HepG2 (cell line): Measurements from ENCODE around the gene ARL16. TPM values are rescaled to one million over a fixed set of nuclear protein-coding genes. Genes with fewer than 3 reads are reported as not detected.

Experiments used
- ADNP ChIP-seq: sonication (generic); formaldehyde crosslinking; IDR thresholded peaks from 2 replicates; pipeline ENCODE4 v1.4.0; 2020; ENCODE audit warnings: missing genetic modification reagents
- AGO2 ChIP-seq: fragments of 200-400 bp; formaldehyde crosslinking; optimal IDR thresholded peaks from 2 replicates; pipeline ENCODE3; 2017; ENCODE audit warnings: mild to moderate bottlenecking, low read depth, low read length, moderate library complexity
- CENPX ChIP-seq: sonication (generic); formaldehyde crosslinking; IDR thresholded peaks from 2 replicates; pipeline ENCODE4 v1.9.0; 2021; ENCODE audit warnings: mild to moderate bottlenecking, missing genetic modification reagents, moderate library complexity
- FIP1L1 ChIP-seq: fragments of 200-400 bp; formaldehyde crosslinking; IDR thresholded peaks from 2 replicates; pipeline ENCODE4 v1.6.1; 2018; ENCODE audit warnings: low read depth, mild to moderate bottlenecking, low read length, moderate library complexity, borderline replicate concordance; ENCODE audit not compliant: insufficient read depth
- FOSL2 ChIP-seq: sonication (generic); formaldehyde crosslinking; IDR thresholded peaks from 2 replicates; pipeline ENCODE4 v1.4.0; 2020; ENCODE audit warnings: missing genetic modification reagents
- HES4 ChIP-seq: sonication (generic); formaldehyde crosslinking; IDR thresholded peaks from 2 replicates; pipeline ENCODE4 v1.9.0; 2021; ENCODE audit warnings: mild to moderate bottlenecking, missing genetic modification reagents, borderline replicate concordance
- HINFP ChIP-seq: sonication (generic); formaldehyde crosslinking; IDR thresholded peaks from 2 replicates; pipeline ENCODE4 v1.4.0; 2020; ENCODE audit warnings: low read depth, mild to moderate bottlenecking, missing genetic modification reagents
- HMG20B ChIP-seq: conservative IDR thresholded peaks from 2 replicates; pipeline ENCODE4 v1.6.1; 2016; ENCODE audit warnings: missing genetic modification reagents, missing compliant biosample characterization
- MAZ ChIP-seq, 2 experiments: sonication (generic) in 1 of 2; formaldehyde crosslinking in 1 of 2; IDR thresholded peaks; 2 replicates each; pipeline versions ENCODE4 v1.5.0 to v1.6.1; 2012 to 2020; ENCODE audit warnings: low read depth in 2 of 2, mild to moderate bottlenecking in 2 of 2, borderline replicate concordance in 1 of 2, improper control_type of control experiment in 1 of 2, low read length in 1 of 2, missing genetic modification reagents in 1 of 2, moderate library complexity in 1 of 2
- PHF8 ChIP-seq: sonication (generic); formaldehyde crosslinking; IDR thresholded peaks from 2 replicates; pipeline ENCODE4 v1.5.0; 2020; ENCODE audit warnings: missing genetic modification reagents
- RBFOX2 ChIP-seq: fragments of 200-400 bp; formaldehyde crosslinking; IDR thresholded peaks from 2 replicates; pipeline ENCODE4 v1.6.1; 2017; ENCODE audit warnings: low read depth, mild to moderate bottlenecking, low read length
- SIN3B ChIP-seq: fragments of 150-350 bp; IDR thresholded peaks from 2 replicates; pipeline ENCODE4 v1.6.1; 2014; ENCODE audit warnings: low read length
- TSC22D2 ChIP-seq: sonication (generic); formaldehyde crosslinking; IDR thresholded peaks from 2 replicates; pipeline ENCODE4 v1.5.1; 2020; ENCODE audit warnings: missing genetic modification reagents, mild to moderate bottlenecking, borderline replicate concordance
- U2AF1 ChIP-seq: fragments of 200-400 bp; formaldehyde crosslinking; optimal IDR thresholded peaks from 2 replicates; pipeline ENCODE3; 2017; ENCODE audit warnings: mild to moderate bottlenecking, low read depth, low read length
- ZBTB1 ChIP-seq: sonication (generic); formaldehyde crosslinking; IDR thresholded peaks from 2 replicates; pipeline ENCODE4 v1.4.0; 2020; ENCODE audit warnings: missing genetic modification reagents, borderline replicate concordance
- ZFP1 ChIP-seq: IDR thresholded peaks from 2 replicates; pipeline ENCODE4 v1.6.1; 2016
- ZNF207 ChIP-seq: fragments of 450-650 bp; IDR thresholded peaks from 2 replicates; pipeline ENCODE4 v1.6.1; 2016; ENCODE audit warnings: antibody characterized with exemption, borderline replicate concordance
- ZNF274 ChIP-seq: sonication (generic); formaldehyde crosslinking; IDR thresholded peaks from 2 replicates; pipeline ENCODE4 v1.5.1; 2020; ENCODE audit warnings: mild to moderate bottlenecking, missing genetic modification reagents
- ZNF333 ChIP-seq: sonication (generic); formaldehyde crosslinking; IDR thresholded peaks from 2 replicates; pipeline ENCODE4 v1.4.0; 2020; ENCODE audit warnings: mild to moderate bottlenecking, missing genetic modification reagents, borderline replicate concordance
- ZNF350 ChIP-seq: sonication (generic); formaldehyde crosslinking; IDR thresholded peaks from 2 replicates; pipeline ENCODE4 v1.4.0; 2020; ENCODE audit warnings: mild to moderate bottlenecking, low read depth, missing genetic modification reagents, borderline replicate concordance
- ZNF607 ChIP-seq: sonication (generic); formaldehyde crosslinking; IDR thresholded peaks from 2 replicates; pipeline ENCODE4 v1.5.1; 2020; ENCODE audit warnings: missing genetic modification reagents, mild to moderate bottlenecking, borderline replicate concordance
- ZNF775 ChIP-seq: sonication (generic); formaldehyde crosslinking; IDR thresholded peaks from 2 replicates; pipeline ENCODE4 v1.4.0; 2020; ENCODE audit warnings: missing genetic modification reagents, mild to moderate bottlenecking, moderate library complexity, borderline replicate concordance
- ZNF777 ChIP-seq: sonication (generic); formaldehyde crosslinking; IDR thresholded peaks from 2 replicates; pipeline ENCODE4 v1.4.0; 2020; ENCODE audit warnings: missing genetic modification reagents
- polyA plus RNA-seq, 8 experiments: library from polyadenylated mRNA; depleted of rRNA in 3 of 8; stranded (reverse) in 7 of 8; unstranded in 1 of 8; fragments of >200 nt; fragmentation: Illumina TruSeq in 4 of 8; extraction: Trizol in 4 of 8; gene quantifications; 2 replicates each; pipeline versions ENCODE4 v1.2.1 to v1.2.3, GENCODE V29; 2011 to 2016; ENCODE audit warnings: low read depth in 4 of 8, missing spikeins in 1 of 8, mixed read lengths in 1 of 8; ENCODE audit not compliant: insufficient read depth in 1 of 8
- total RNA-seq, 5 experiments: library from RNA; depleted of rRNA; stranded (reverse); fragments of >200 nt; fragmentation: Illumina TruSeq; extraction: Trizol; gene quantifications; 2 replicates each; pipeline ENCODE4 v1.2.3, GENCODE V29; 2016; ENCODE audit warnings: low read depth in 1 of 5
- TF ChIP-seq, protein P1 (sequence below): sonication (generic); formaldehyde crosslinking; IDR thresholded peaks from 2 replicates; pipeline ENCODE4 v1.4.0; 2020; ENCODE audit warnings: low read depth, mild to moderate bottlenecking, missing genetic modification reagents
- TF ChIP-seq, protein P2 (sequence below): sonication (generic); formaldehyde crosslinking; IDR thresholded peaks from 2 replicates; pipeline ENCODE4 v1.8.0; 2022; ENCODE audit warnings: mild to moderate bottlenecking, missing genetic modification reagents, borderline replicate concordance

The ARL16 gene
- total and polyA plus RNA-seq, 2 of the 13 experiments (the other 11 are each of a cell fraction or from before 2014, with no cell fraction given) = 20.8 to 30.8 TPM

DNA sequence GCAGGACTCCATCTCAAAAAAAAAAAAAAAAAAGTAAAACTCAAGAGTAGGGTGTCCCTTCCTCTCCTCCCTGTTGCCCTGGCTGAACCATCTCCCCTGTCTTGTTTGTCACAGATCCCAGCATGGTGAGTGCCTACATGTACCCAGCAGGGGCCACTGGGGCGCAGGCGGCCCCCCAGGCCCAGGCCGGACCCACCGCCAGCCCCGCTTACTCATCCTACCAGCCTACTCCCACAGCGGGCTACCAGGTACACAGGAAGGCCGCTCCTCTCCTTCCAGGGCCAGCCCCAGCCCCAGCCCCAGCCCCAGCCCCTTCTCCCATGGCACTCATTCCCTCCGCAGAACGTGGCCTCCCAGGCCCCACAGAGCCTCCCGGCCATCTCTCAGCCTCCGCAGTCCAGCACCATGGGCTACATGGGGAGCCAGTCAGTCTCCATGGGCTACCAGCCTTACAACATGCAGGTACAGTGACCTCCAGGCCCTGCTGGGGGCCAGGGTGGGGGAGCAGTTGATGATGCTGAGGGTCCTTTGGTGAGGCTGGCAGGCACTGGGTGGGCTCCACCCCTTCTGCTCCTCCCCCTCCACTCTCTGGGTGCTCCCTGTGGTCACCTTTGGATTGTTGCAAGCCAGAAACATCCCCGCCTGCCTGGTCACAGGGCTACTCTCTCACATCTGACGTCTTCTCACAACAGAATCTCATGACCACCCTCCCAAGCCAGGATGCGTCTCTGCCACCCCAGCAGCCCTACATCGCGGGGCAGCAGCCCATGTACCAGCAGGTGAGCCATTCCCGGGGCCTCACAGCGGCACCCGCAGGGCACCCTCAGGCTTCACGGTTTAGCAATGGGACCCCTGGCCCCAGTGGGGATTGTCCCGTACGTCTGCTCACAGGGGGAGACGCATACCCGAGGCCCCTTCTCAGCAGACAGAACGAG is 17.0 kb upstream of the ARL16 start (continued):
- TF ChIP-seq HES4 (CRISPR knock-in tag) = no peak
- TF ChIP-seq RBFOX2 = 0 out of 2 replicates have a peak, but pooled peaks have one; percentile 62
- TF ChIP-seq ZNF207 = no peak
- TF ChIP-seq U2AF1 = peak; percentile 23
- no peak for TF ChIP-seq FIP1L1
- TF ChIP-seq FOSL2 (CRISPR knock-in tag) = no peak
- TF ChIP-seq ZNF777 (CRISPR knock-in tag) = 0 out of 2 replicates have a peak, but pooled peaks have one; percentile 6
- no peak for TF ChIP-seq PHF8
- TF ChIP-seq ZBTB1 (CRISPR knock-in tag) = no peak
- TF ChIP-seq CENPX (CRISPR knock-in tag) = no peak
- no peak for TF ChIP-seq ADNP (CRISPR knock-in tag)
- TF ChIP-seq, protein P1, sequence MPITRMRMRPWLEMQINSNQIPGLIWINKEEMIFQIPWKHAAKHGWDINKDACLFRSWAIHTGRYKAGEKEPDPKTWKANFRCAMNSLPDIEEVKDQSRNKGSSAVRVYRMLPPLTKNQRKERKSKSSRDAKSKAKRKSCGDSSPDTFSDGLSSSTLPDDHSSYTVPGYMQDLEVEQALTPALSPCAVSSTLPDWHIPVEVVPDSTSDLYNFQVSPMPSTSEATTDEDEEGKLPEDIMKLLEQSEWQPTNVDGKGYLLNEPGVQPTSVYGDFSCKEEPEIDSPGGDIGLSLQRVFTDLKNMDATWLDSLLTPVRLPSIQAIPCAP (CRISPR knock-in tag) = no peak
- TF ChIP-seq ZFP1 = no peak
- no peak for TF ChIP-seq ZNF350 (CRISPR knock-in tag)
- no peak for TF ChIP-seq MAZ (IDR thresholded peaks at IDR 0.05; ENCODE audit: borderline replicate concordance, low read depth, low read length)
- TF ChIP-seq MAZ (CRISPR knock-in tag; IDR thresholded peaks at IDR 0.05; ENCODE audit: low read depth) = no peak
- TF ChIP-seq, protein P2, sequence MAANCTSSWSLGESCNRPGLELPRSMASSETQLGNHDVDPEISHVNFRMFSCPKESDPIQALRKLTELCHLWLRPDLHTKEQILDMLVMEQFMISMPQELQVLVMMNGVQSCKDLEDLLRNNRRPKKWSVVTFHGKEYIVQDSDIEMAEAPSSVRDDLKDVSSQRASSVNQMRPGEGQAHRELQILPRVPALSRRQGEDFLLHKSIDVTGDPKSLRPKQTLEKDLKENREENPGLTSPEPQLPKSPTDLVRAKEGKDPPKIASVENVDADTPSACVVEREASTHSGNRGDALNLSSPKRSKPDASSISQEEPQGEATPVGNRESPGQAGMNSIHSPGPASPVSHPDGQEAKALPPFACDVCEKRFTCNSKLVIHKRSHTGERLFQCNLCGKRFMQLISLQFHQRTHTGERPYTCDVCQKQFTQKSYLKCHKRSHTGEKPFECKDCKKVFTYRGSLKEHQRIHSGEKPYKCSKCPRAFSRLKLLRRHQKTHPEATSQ (CRISPR knock-in tag) = no peak
- no peak for TF ChIP-seq HMG20B (CRISPR knock-in tag)
- TF ChIP-seq ZNF274 (CRISPR knock-in tag) = 0 out of 2 replicates have a peak, but pooled peaks have one; percentile 34
- no peak for TF ChIP-seq HINFP
- TF ChIP-seq AGO2 = peak; percentile 85
- no peak for TF ChIP-seq TSC22D2 (CRISPR knock-in tag)
- TF ChIP-seq SIN3B = no peak
- 0 out of 2 replicates have a peak, but pooled peaks have one; percentile 5 for TF ChIP-seq ZNF607 (CRISPR knock-in tag)
- no peak for TF ChIP-seq ZNF775
- no peak for TF ChIP-seq ZNF333
